GM12878 (cell line): Measurements from ENCODE around the gene ABITRAM. TPM values are rescaled to one million over a fixed set of nuclear protein-coding genes. Genes with fewer than 3 reads are reported as not detected.

Experiments used
- ATAC-seq: fragments of 200-7000 bp; cut with Tn5 transposase; 3 replicates; pipeline ENCODE4 v1.9.1; 2020; ENCODE audit warnings: mild to moderate bottlenecking, moderate library complexity
- BruUV-seq: library from RNA; stranded (reverse); fragments of 400-500 nt; replicated peaks from 2 replicates; lab custom pipeline; 2021; lab: Mats Ljungman, UMichigan
- CTCF ChIA-PET: fragments of 300-600 bp; sonication (Branson Sonifier 250); formaldehyde crosslinking; extraction: SDS; loops from one replicate; lab custom pipeline; 2021; ENCODE audit warnings: inconsistent platforms; lab: Yijun Ruan, JAX
- POLR2A ChIA-PET: fragments of 350-600 bp; formaldehyde crosslinking; extraction: SDS; loops from one replicate; lab custom pipeline; 2021; ENCODE audit warnings: inconsistent platforms; lab: Charles Lee
- RAD21 ChIA-PET: fragments of 300-600 bp; sonication (Branson Sonifier 250); formaldehyde crosslinking; loops from one replicate; lab custom pipeline; 2023; ENCODE audit warnings: antibody characterized with exemption; ENCODE audit not compliant: unreplicated experiment; lab: Charles Lee
- SMC1A ChIA-PET: fragments of 300-600 bp; sonication (Branson Sonifier 250); formaldehyde crosslinking; loops from one replicate; lab custom pipeline; 2023; ENCODE audit not compliant: unreplicated experiment, uncharacterized antibody; lab: Charles Lee
- DNase-seq: peaks from one replicate; pipeline ENCODE4 v3.0.0-alpha.2; 2011; ENCODE audit warnings: low read depth, low spot score
- FAIRE-seq: peaks from 3 replicates; lab custom pipeline; 2011; peaks lifted over from hg19 to GRCh38; lab: Jason Lieb, UNC
- H2AFZ ChIP-seq: 2 replicates; pipeline ENCODE4 v1.6.0; 2011; ENCODE audit warnings: low read depth, low read length, control low read depth; ENCODE audit not compliant: control insufficient read depth
- H3K27ac ChIP-seq: 2 replicates; pipeline ENCODE4 v1.5.1; 2011; ENCODE audit warnings: control low read depth; ENCODE audit not compliant: control insufficient read depth, insufficient read depth
- H3K27me3 ChIP-seq, 2 experiments: replicated peaks in 1 of 2; 2 replicates each; pipeline versions ENCODE4 v1.6.0 to v1.6.1; 2011; ENCODE audit warnings: low read length in 1 of 2; ENCODE audit not compliant: control insufficient read depth in 2 of 2, insufficient read depth in 2 of 2
- H3K36me3 ChIP-seq, 2 experiments: 2 replicates each; pipeline ENCODE4 v1.5.1; 2011; ENCODE audit warnings: low read length in 1 of 2; ENCODE audit not compliant: control insufficient read depth in 2 of 2, insufficient read depth in 2 of 2
- H3K4me1 ChIP-seq: 2 replicates; pipeline ENCODE4 v1.6.1; 2011; ENCODE audit warnings: mild to moderate bottlenecking, low read length, moderate library complexity, mixed read lengths; ENCODE audit not compliant: control insufficient read depth, insufficient read depth
- H3K4me2 ChIP-seq: 2 replicates; pipeline ENCODE4 v1.6.0; 2011; ENCODE audit warnings: control low read depth; ENCODE audit not compliant: control insufficient read depth, insufficient read depth
- H3K4me3 ChIP-seq: fragments of 200-600 bp; sonication (generic); 2 replicates; pipeline ENCODE4 v1.5.1; 2016
- H3K79me2 ChIP-seq: 2 replicates; pipeline ENCODE4 v1.6.0; 2011; ENCODE audit warnings: low read length; ENCODE audit not compliant: control insufficient read depth, insufficient read depth
- H3K9ac ChIP-seq: 2 replicates; pipeline ENCODE4 v1.8.0; 2011; ENCODE audit warnings: low read length, control low read depth, mixed read lengths; ENCODE audit not compliant: control insufficient read depth, insufficient read depth
- H3K9me3 ChIP-seq: replicated peaks from 3 replicates; pipeline ENCODE4 v1.5.1; 2011; ENCODE audit warnings: mild to moderate bottlenecking, low read length; ENCODE audit not compliant: control insufficient read depth, insufficient read depth
- H4K20me1 ChIP-seq: 2 replicates; pipeline ENCODE4 v1.6.0; 2011; ENCODE audit not compliant: control insufficient read depth, insufficient read depth
- BMI1 ChIP-seq: fragments of 450-650 bp; IDR thresholded peaks from 2 replicates; pipeline ENCODE4 v1.6.1; 2016; ENCODE audit warnings: mild to moderate bottlenecking, moderate library complexity, borderline replicate concordance
- CBFB ChIP-seq: IDR thresholded peaks from 2 replicates; pipeline ENCODE4 v1.6.1; 2016; ENCODE audit warnings: antibody characterized with exemption, low read depth
- CHD2 ChIP-seq: IDR thresholded peaks from 2 replicates; pipeline ENCODE4 v1.6.1; 2011; ENCODE audit warnings: low read depth, low read length, improper control_type of control experiment, borderline replicate concordance
- E2F8 ChIP-seq: fragments of 450-650 bp; IDR thresholded peaks from 2 replicates; pipeline ENCODE4 v1.6.1; 2018; ENCODE audit warnings: mild to moderate bottlenecking, low read depth, moderate library complexity; ENCODE audit not compliant: partially characterized antibody
- GABPA ChIP-seq: IDR thresholded peaks from 2 replicates; pipeline ENCODE4 v1.6.1; 2014; ENCODE audit warnings: antibody characterized with exemption, low read depth, mild to moderate bottlenecking, inconsistent platforms
- PKNOX1 ChIP-seq: fragments of 450-650 bp; IDR thresholded peaks from 2 replicates; pipeline ENCODE4 v1.6.1; 2016; ENCODE audit warnings: mild to moderate bottlenecking
- POLR2AphosphoS2 ChIP-seq: IDR thresholded peaks from 2 replicates; pipeline ENCODE4 v1.6.1; 2011; ENCODE audit warnings: low read depth, mild to moderate bottlenecking, low read length, improper control_type of control experiment, moderate library complexity
- RAD21 ChIP-seq: IDR thresholded peaks from 2 replicates; pipeline ENCODE4 v1.6.1; 2011; ENCODE audit warnings: mild to moderate bottlenecking, low read depth, low read length, moderate library complexity; ENCODE audit not compliant: insufficient read depth
- RELA ChIP-seq: fragments of 450-650 bp; IDR thresholded peaks from 2 replicates; pipeline ENCODE4 v1.8.0; 2014; ENCODE audit warnings: borderline replicate concordance; ENCODE audit not compliant: partially characterized antibody
- RFX5 ChIP-seq: IDR thresholded peaks from 2 replicates; pipeline ENCODE4 v1.6.1; 2011; ENCODE audit warnings: low read depth, low read length, improper control_type of control experiment
- SREBF1 ChIP-seq: IDR thresholded peaks from 2 replicates; pipeline ENCODE4 v1.6.1; 2012; ENCODE audit warnings: mild to moderate bottlenecking, low read length
- ZNF384 ChIP-seq: IDR thresholded peaks from 2 replicates; pipeline ENCODE4 v1.6.1; 2012; ENCODE audit warnings: low read depth, mild to moderate bottlenecking, low read length, improper control_type of control experiment, borderline replicate concordance
- ZSCAN29 ChIP-seq: fragments of 450-650 bp; IDR thresholded peaks from 2 replicates; pipeline ENCODE4 v1.6.1; 2017; ENCODE audit warnings: mild to moderate bottlenecking, moderate library complexity
- in situ Hi-C: fragments of 300-500 bp; cut with MboI; formaldehyde crosslinking; loops from 9 replicates; pipeline ENCODE4 v1.14.3; 2018; ENCODE audit warnings: mixed read lengths
- intact Hi-C: fragments of 100-400 bp; cut with micrococcal nuclease; formaldehyde crosslinking; loops from one replicate; pipeline ENCODE4 v1.14.2; 2022; ENCODE audit not compliant: unreplicated experiment
- polyA plus RNA-seq, 11 experiments: library from polyadenylated mRNA; depleted of rRNA in 4 of 11; unstranded in 6 of 11; stranded (reverse) in 5 of 11; fragments of >200 nt; fragmentation: Nextera tagmentation in 4 of 11; fragmentation: Illumina TruSeq in 1 of 11; extraction: Ambion mirVana in 4 of 11; extraction: Trizol in 1 of 11; gene quantifications; 1 replicate in 1 of 11; 2 replicates in 10 of 11; pipeline versions ENCODE4 v1.2.1 to v1.2.3, GENCODE V29; 2011 to 2016; ENCODE audit warnings: inconsistent platforms in 2 of 11, missing spikeins in 2 of 11, low read depth in 1 of 11
- total RNA-seq, 4 experiments: library from RNA; depleted of rRNA in 3 of 4; stranded (reverse); fragments of >200 nt in 3 of 4; fragmentation: Illumina TruSeq in 1 of 4; extraction: Trizol in 1 of 4; gene quantifications; 2 replicates each; pipeline versions ENCODE4 v1.2.1 to v1.2.3, GENCODE V29; 2013 to 2021
- TF ChIP-seq, protein P1 (sequence below): fragments of 450-650 bp; IDR thresholded peaks from 2 replicates; pipeline ENCODE4 v1.6.1; 2016; ENCODE audit warnings: mild to moderate bottlenecking, moderate library complexity, borderline replicate concordance
- TF ChIP-seq, protein P2 (sequence below): fragments of 450-650 bp; IDR thresholded peaks from 2 replicates; pipeline ENCODE4 v1.6.1; 2014; ENCODE audit warnings: mild to moderate bottlenecking

The ABITRAM gene
- total and polyA plus RNA-seq, 10 of the 15 experiments (the other 5 are each of a cell fraction or from before 2014, with no cell fraction given) = 5.2 to 18.4 (median 10.6) TPM

- TF ChIP-seq RAD21 (no peak), E2F8 (no peak), PKNOX1 (no peak), CBFB (no peak), POLR2AphosphoS2 (no peak), RFX5 (no peak)
Measured at GRCh38 chr9:108921200-108921599, 13.0 kb upstream of the ABITRAM start (continued).

DNA sequence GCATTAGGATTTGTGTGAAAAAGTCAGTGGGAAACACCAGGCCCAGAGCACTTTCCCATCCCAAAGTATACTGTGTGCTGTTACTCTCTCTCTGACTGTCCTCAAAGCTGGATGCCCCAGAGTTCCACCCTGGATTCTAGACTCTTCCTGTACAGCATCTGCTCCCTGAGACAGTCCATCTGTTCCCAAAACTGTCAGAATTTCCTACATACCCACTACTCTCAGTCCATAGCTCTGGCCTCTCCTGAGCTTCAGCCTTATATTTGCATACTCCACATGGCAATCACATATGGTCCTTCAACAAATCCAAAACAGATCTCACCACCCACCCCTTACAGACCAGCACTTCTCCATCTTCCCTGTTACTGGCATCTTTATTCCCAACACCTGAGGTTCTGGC lies 9.7 kb upstream of the ABITRAM start:
- RAD21 ChIA-PET = no interaction called here
- in situ Hi-C loops (no loop called here), intact Hi-C loops (no loop called here)
- Histone ChIP-seq H3K79me2 (no peaks in the 10 kb centered on the region), H3K4me3 (no peak overlapping the region), H3K36me3 (peaks cover 5 to 24% of the 10 kb centered on the region in 2 experiments), H4K20me1 (no peaks in the 10 kb centered on the region), H2AFZ (no peak overlapping the region), H3K9me3 (no peaks in the 10 kb centered on the region), H3K4me1 (no peaks in the 10 kb centered on the region), H3K4me2 (no peak overlapping the region), H3K27ac (no peak overlapping the region), H3K27me3 (no peaks in the 10 kb centered on the region), H3K9ac (no peak overlapping the region)
- ATAC-seq (no peak), DNase-seq (no peak), FAIRE-seq (no peak)
- POLR2A ChIA-PET = no interaction called here
- SMC1A ChIA-PET = no interaction called here
- CTCF ChIA-PET = interaction anchor here (1.1 kb wide), 1 partner anchor 17 kb away, joined by 4 read pairs; no protein-coding TSS in a partner anchor
- BruUV-seq = no TSS peak
- TF ChIP-seq, protein P1, sequence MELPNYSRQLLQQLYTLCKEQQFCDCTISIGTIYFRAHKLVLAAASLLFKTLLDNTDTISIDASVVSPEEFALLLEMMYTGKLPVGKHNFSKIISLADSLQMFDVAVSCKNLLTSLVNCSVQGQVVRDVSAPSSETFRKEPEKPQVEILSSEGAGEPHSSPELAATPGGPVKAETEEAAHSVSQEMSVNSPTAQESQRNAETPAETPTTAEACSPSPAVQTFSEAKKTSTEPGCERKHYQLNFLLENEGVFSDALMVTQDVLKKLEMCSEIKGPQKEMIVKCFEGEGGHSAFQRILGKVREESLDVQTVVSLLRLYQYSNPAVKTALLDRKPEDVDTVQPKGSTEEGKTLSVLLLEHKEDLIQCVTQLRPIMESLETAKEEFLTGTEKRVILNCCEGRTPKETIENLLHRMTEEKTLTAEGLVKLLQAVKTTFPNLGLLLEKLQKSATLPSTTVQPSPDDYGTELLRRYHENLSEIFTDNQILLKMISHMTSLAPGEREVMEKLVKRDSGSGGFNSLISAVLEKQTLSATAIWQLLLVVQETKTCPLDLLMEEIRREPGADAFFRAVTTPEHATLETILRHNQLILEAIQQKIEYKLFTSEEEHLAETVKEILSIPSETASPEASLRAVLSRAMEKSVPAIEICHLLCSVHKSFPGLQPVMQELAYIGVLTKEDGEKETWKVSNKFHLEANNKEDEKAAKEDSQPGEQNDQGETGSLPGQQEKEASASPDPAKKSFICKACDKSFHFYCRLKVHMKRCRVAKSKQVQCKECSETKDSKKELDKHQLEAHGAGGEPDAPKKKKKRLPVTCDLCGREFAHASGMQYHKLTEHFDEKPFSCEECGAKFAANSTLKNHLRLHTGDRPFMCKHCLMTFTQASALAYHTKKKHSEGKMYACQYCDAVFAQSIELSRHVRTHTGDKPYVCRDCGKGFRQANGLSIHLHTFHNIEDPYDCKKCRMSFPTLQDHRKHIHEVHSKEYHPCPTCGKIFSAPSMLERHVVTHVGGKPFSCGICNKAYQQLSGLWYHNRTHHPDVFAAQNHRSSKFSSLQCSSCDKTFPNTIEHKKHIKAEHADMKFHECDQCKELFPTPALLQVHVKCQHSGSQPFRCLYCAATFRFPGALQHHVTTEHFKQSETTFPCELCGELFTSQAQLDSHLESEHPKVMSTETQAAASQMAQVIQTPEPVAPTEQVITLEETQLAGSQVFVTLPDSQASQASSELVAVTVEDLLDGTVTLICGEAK = no peak
- no peak for TF ChIP-seq ZSCAN29
- no peak for TF ChIP-seq ZNF384
- TF ChIP-seq CBFB = no peak
- TF ChIP-seq RELA = no peak
- no peak for TF ChIP-seq SREBF1
- TF ChIP-seq BMI1 = no peak
- TF ChIP-seq, protein P2, sequence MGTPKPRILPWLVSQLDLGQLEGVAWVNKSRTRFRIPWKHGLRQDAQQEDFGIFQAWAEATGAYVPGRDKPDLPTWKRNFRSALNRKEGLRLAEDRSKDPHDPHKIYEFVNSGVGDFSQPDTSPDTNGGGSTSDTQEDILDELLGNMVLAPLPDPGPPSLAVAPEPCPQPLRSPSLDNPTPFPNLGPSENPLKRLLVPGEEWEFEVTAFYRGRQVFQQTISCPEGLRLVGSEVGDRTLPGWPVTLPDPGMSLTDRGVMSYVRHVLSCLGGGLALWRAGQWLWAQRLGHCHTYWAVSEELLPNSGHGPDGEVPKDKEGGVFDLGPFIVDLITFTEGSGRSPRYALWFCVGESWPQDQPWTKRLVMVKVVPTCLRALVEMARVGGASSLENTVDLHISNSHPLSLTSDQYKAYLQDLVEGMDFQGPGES = no peak
- no peak for TF ChIP-seq CHD2
- no peak for TF ChIP-seq GABPA
